ENCODE data around the gene MPZL2. TPM values are rescaled to one million over a fixed set of nuclear protein-coding genes. Genes with fewer than 3 reads are reported as not detected.

MPZL2 gene
- total and polyA plus RNA-seq, 2 of the 8 experiments (the other 6 are each of a cell fraction or from before 2014, with no cell fraction given), result 2.4 to 3.2 TPM

- H4K5ac ChIP-seq (ENCODE audit: insufficient read length, low read depth, low read length), result no peak overlapping the region
- H3K4me3 ChIP-seq (ENCODE audit: extremely low read depth in 1 of 4, insufficient read depth in 2 of 4, low read depth in 3 of 4, low read length in 4 of 4), result no peak overlapping the region
- no peaks in the 10 kb centered on the region for H4K20me1 ChIP-seq (replicated peaks in 1 of 2; ENCODE audit: control insufficient read depth in 1 of 2, insufficient read depth in 2 of 2, low read length in 2 of 2)
- no peak overlapping the region for H2AFZ ChIP-seq (ENCODE audit: low read length)
- H3K23ac ChIP-seq (ENCODE audit: insufficient read length), result no peak overlapping the region
- POLR2A ChIA-PET (ENCODE audit: partially characterized antibody), result interaction anchor here (1.2 kb wide), 1 partner anchor 64 kb away, joined by 3 read pairs; no protein-coding TSS in a partner anchor
- H2BK20ac ChIP-seq (ENCODE audit: low read length), result no peak overlapping the region
- no peak overlapping the region for H2BK5ac ChIP-seq (ENCODE audit: low read depth, low read length)
- no peak overlapping the region for H2AK5ac ChIP-seq (ENCODE audit: low read depth, low read length)
- no peak overlapping the region for H2BK120ac ChIP-seq (replicated peaks; ENCODE audit: low read depth, low read length)
- no peak overlapping the region for H3K9ac ChIP-seq (replicated peaks in 1 of 4; ENCODE audit: extremely low read depth in 1 of 4, low read depth in 3 of 4, low read length in 3 of 4)
- no peak overlapping the region for H2BK15ac ChIP-seq (ENCODE audit: low read length)
- H3K79me2 ChIP-seq (ENCODE audit: control insufficient read depth in 1 of 2, insufficient read depth in 2 of 2, low read length in 2 of 2), result no peaks in the 10 kb centered on the region
- H3K36me3 ChIP-seq (ENCODE audit: control insufficient read depth in 2 of 4, insufficient read depth in 4 of 4, low read length in 3 of 4), result no peaks in the 10 kb centered on the region
- peaks cover 0 to 8% (median 0%) of the 10 kb centered on the region in 4 experiments; a peak in 3 of 7 replicates for H3K27me3 ChIP-seq (replicated peaks in 1 of 4; ENCODE audit: control insufficient read depth in 3 of 4, extremely low read depth in 1 of 4, insufficient read depth in 3 of 4, low read length in 3 of 4)
- H2BK12ac ChIP-seq (ENCODE audit: low read depth, low read length), result no peak overlapping the region; the same call in 1 of the 2 replicates
- CTCF ChIA-PET (ENCODE audit: partially characterized antibody), result interaction anchor here (0.7 to 2.5 kb wide), 5 partner anchors 8 to 75 kb away, joined by 3 to 7 read pairs (median 4); no protein-coding TSS in a partner anchor
- DNase-seq (ENCODE audit: low read depth in 1 of 2, low spot score in 2 of 2) (no peak), FAIRE-seq (no peak)
- no peaks in the 10 kb centered on the region for H3K9me3 ChIP-seq (ENCODE audit: insufficient read depth in 2 of 2, low read depth in 1 of 2, low read length in 1 of 2)
- no peak overlapping the region for H3K14ac ChIP-seq (ENCODE audit: insufficient read length)
- no peak overlapping the region for H3K4ac ChIP-seq (replicated peaks; ENCODE audit: insufficient read length, low read depth, low read length)
- TF ChIP-seq JUN (IDR thresholded peaks at IDR 0.05; ENCODE audit: low read depth, low read length) (no peak), NANOG (IDR thresholded peaks at IDR 0.05; ENCODE audit: insufficient read depth, low read depth, low read length, poor library complexity, severe bottlenecking) (no peak), E2F6 (IDR thresholded peaks at IDR 0.05) (no peak), KDM1A (IDR thresholded peaks at IDR 0.05; ENCODE audit: borderline replicate concordance, low read length) (no peak), BACH1 (IDR thresholded peaks at IDR 0.05; ENCODE audit: low read length) (no peak), TAF7 (optimal IDR thresholded peaks at IDR 0.05; ENCODE audit: borderline replicate concordance, low read depth, low read length) (no peak), SUZ12 (IDR thresholded peaks at IDR 0.05; ENCODE audit: low read length) (no peak), RAD21 (IDR thresholded peaks at IDR 0.05 in 1 of 2, conservative IDR thresholded peaks at IDR 0.05 in 1 of 2; ENCODE audit: low read depth in 2 of 2, low read length in 2 of 2) (no peak), NRF1 (IDR thresholded peaks at IDR 0.05; ENCODE audit: low read depth, low read length) (no peak), MAX (IDR thresholded peaks at IDR 0.05) (no peak), SRF (IDR thresholded peaks at IDR 0.05; ENCODE audit: low read depth, low read length) (no peak), CBX8 (IDR thresholded peaks at IDR 0.05; ENCODE audit: borderline replicate concordance, low read depth, low read length) (no peak), PHF8 (conservative IDR thresholded peaks at IDR 0.05; ENCODE audit: low read depth, low read length) (no peak)
- no peak overlapping the region for H4K91ac ChIP-seq (replicated peaks; ENCODE audit: insufficient read length, low read length)
- H3K23me2 ChIP-seq (ENCODE audit: low read depth, low read length), result peaks cover 2% of the 10 kb centered on the region; the same call in 1 of the 2 replicates
- 78% methylated on average over 1 of the region's 1 CpG; no CpG with 5 or more reads in 1 of the 2 experiments for WGBS, 2 experiments (ENCODE audit: extremely low coverage in 1 of 2, insufficient coverage in 1 of 2, insufficient read length in 1 of 2, insufficient replicate concordance in 2 of 2, low coverage in 1 of 2, low lambda C conversion rate in 2 of 2, missing lambda C conversion rate in 1 of 2)
- H3K18ac ChIP-seq (ENCODE audit: extremely low read depth, low read length), result no peak overlapping the region
- H3K56ac ChIP-seq (replicated peaks; ENCODE audit: insufficient read length, low read depth, low read length), result no peak overlapping the region
- H3K4me2 ChIP-seq (ENCODE audit: insufficient read depth in 1 of 2, low read depth in 2 of 2, low read length in 2 of 2), result no peak overlapping the region
- H4K8ac ChIP-seq (ENCODE audit: extremely low read depth, insufficient read depth, low read length), result no peak overlapping the region
- H3K4me1 ChIP-seq (replicated peaks in 1 of 4; ENCODE audit: control insufficient read depth in 3 of 4, insufficient read depth in 4 of 4, low read length in 3 of 4), result no peaks in the 10 kb centered on the region; a peak in 1 of 7 replicates
- no peak overlapping the region for H3K27ac ChIP-seq (ENCODE audit: low read depth, low read length)
- no peaks in the 10 kb centered on the region for H3K79me1 ChIP-seq (ENCODE audit: low read depth, low read length)
These were observed 17.1 kb downstream of the MPZL2 start for GRCh38 chr11:118247041-118247440.

Data from H1 (cell line).